Fibroblast of the conjunctiva (primary cell): ENCODE results near the gene SLC38A1.

Experiments
- DNase-seq: peaks from one replicate; pipeline ENCODE4 v3.0.0-alpha.2; 2010; ENCODE audit warnings: low read depth

Gene SLC38A1

DNA sequence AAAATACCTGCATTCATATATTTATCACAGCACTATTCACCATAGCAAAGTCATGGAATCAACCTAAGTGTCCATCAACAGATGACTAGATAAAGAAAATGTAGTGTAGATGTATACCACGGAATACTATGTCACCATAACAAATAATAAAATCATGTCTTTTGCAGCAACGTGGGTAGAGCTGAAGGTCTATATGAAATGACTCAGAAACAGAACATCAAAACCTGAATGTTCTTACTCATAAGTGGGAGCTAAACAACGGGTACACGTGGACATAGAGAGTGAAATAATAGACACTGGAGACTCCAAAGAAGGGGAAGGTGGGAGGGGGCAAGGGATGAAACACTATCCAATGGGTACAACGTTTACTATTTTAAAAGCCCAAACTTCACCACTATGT is 37.9 kb downstream of the SLC38A1 start:
- DNase-seq: no peak

DNA sequence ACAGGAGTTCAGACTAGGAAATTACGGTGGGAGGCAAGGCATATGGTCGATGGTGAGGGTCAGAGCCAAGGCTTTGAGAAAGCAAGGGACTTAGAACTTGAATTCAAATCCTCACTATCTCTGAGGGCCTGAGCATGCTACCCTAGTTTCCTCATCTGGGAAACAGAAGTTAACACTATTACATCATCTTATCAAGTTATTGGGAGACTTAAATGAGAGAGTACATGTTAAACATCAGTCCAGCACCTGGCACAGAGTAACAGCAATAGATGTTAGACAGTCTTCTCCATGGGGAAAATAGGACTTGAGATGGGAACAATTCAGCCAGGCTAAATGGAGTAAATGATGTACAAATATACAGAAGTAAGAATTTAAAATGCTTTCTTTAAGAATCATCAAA is 38.5 kb downstream of the SLC38A1 start:
- no peak for DNase-seq

DNA sequence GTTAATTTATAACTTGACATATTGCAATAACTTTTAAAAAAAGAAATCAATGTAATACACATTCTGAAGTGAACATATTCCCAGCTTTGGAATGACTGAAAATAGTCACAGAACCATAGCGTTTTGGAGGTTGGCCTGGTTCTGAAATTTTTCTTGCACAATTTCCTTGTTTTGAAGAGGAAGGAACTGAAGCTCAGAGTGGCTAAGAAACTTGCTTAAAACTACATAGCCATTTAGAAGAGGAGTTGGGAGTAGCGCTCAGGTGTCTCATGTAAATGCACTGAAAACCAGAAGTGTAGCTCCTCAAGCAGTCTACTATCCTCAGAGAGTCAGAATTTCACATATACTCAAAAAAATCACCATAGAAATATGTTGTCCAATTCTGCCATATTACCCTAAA is 41.2 kb downstream of the SLC38A1 start:
- no peak for DNase-seq

DNA sequence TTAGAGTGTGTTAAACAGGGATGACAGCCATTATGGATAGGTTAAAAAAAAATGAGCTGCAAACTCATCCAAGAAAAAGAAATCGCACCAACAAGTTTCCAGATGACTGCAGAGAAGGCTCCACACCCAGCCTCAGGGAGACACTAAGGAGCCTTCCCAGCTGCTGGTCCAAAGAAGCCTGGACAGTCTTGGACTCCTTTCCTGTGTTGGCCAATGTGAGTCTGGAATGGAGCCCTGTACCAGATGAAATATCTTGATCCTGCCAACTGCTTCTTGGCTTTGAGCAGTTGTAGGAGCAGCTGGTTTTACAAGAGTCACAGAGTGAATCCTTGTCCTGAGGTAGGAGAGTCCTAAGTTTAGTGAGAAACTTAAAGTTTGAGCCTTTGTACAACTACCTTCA is 44.5 kb downstream of the SLC38A1 start:
- peak; percentile 85 for DNase-seq

DNA sequence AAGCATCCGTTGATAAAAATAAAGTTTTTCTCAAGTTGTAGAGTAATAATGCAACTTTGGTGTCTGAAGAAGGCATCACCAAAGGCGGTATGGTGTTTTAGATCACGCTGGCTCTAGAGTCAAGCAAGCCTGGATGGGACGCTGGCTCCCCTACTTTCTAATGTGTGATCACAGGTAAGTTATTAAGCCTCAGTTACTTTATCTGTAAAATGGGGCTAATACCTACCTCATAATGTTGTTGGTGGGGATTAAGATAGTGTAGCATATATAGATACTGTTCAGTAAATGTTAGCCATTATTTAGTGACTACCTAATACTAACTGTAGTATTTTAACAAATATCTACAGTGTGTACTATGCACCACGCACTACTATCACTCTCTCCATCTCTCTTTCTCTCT is 45.8 kb downstream of the SLC38A1 start:
- DNase-seq: no peak

DNA sequence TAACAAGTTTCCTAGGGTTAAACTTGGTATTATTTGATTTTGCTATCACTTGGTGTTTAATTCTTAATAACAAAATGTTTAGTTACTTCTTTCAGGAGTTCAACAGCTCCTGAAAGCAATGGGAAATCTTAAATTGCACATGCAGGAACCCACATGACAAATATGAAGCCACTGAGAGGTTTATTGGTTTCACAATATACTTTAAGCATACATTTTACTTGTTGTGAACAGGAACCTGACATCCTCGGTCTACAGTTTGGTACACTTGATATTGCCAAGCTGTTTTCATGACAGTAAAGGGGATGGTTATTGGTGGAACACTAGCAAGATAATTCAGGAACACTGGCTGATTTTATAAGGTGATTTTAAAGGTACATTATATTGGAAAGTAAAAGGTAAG is 46.2 kb downstream of the SLC38A1 start:
- no peak for DNase-seq

DNA sequence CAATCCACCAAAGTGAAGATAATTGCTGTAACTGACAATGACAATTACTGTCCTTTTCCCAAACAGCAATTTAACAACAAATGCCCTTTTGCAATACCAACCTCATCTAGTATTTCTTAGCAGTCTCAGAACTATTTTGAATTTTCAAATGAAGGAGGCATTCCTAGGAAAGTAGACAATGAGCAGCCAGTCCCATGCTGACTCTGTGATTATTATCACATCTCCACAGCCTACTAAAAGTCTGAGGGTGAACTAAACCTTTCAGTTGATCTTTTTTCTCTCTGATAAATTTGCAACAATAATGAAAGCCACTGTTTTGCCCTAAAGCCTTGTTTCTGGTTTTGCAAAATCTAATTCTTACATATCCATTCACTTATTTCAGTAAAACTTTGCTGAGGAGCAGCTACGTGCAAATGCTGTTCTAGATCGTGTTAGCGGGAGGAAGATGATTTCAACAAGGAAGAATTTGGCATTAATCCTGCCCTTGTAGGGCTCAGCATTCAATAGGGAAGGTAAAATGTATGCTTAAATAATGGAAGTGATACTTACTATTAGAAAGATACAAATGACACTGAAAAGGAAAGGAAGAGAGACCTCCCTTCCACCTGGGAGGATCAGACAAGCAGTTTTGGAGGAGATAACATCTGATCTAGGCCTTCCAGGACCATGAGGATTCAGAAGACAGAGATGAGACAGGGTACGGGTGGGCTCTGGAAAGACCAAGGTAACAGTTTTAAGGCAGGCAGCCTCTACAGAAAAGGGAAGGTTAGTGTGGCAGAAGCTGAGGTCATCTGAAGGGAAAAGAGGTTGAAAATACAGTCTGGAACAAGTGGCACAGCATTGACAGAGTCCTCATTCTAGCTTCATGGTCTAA is 47.4 kb downstream of the SLC38A1 start:
- DNase-seq: no peak

DNA sequence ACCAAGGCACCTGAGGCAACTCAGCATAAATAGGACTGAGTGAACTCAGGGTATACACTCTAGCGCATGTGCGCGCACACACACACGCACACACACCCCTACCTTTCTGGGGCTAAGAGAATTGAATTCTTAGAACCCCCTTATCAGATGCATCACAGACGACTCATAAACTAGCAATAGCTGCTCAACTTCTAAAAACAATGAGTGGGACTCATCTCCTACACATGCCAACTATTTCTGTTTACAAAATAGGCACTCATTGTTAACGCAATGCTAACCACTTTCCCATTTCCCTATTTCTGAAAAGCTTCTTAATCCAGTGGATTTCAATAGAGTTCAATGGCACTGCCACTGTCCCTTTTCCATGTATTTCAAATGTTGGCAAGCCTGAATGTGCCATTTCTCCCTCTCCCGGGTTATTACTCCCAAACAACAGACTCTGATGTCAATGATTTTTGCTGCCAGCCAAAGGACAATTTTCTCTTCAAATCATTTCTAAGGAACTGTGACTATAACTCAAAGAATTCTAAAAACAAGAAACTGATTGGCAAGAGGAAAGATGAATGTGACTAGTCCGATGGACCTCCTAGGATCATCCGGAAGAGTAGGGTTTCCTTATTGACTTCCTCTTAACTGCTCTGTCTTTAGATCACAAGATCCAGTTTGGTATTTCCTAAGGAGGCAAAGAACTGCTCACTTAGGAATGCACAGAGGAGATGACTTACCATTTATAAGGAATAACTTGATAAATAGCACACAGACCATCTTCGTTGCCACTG is 48.8 kb downstream of the SLC38A1 start:
- peak; percentile 58 for DNase-seq

DNA sequence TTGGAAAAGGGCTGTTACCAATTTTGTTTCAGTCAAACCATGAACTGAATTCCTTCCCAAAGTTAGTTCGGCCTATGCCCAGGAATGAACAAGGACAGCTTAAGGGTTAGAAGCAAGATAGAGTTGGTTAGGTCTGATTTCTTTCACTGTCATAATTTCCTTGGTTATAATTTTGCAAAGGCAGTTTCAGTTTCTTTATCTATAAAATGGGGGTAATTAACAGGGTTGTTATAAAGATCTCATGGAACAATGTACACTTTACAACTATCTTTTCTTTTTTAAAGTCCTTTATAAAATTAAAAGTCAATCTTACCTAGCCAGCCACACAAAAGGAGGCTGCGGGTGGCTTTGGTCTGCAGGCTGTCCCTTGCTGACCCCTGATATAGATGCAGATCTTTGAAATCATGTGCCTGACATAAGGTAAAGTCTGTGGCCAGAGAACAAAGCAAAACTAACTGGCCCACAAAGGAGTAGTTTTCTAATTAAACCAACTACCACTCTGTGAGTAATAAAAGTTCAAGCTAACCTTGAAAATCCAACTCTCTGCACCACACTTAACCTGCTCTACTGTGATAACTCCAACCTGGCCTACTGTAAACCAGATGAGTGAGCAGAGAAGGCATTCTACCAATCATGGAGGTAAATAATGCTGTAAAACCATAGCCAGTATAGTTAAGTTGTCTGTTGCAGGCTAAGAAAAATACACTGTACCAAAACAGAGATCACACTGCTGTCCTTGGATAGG is 49.5 kb downstream of the SLC38A1 start:
- DNase-seq: no peak

DNA sequence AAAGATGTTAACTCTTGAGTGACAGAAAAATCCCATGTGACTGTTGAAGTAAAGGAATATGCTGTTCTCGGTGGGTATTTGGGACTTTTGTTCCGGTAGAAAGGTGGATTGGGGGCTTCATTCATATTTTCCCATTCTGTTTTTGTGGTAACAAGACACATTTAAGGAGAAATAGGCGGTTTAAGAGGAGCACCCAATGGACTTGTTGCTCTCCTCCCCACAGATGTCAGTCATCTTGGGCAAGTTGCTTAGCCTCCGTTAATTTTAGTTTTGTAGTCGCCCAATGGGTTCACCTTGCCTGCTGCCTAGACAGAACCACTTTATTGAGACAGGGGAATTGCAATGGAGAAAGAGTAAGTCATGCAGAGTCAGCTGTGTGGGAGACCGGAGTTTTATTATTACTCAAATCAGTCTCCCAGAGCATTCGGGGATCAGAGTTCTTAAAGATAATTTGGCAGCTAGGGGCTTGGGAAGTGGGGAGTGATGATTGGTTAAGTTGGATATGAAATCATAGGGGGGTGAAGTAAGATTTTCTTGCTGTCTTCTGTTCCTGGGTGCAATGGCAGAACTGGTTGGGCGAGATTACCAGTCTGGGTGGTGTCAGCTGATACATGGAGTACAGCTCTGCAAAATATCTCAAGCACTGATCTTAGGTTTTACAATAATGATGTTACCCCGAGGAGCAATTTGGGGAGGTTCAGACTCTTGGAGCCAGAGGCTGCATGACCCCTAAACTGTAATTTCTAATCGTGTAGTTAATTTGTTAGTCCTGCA is 50.3 kb downstream of the SLC38A1 start:
- no peak for DNase-seq

DNA sequence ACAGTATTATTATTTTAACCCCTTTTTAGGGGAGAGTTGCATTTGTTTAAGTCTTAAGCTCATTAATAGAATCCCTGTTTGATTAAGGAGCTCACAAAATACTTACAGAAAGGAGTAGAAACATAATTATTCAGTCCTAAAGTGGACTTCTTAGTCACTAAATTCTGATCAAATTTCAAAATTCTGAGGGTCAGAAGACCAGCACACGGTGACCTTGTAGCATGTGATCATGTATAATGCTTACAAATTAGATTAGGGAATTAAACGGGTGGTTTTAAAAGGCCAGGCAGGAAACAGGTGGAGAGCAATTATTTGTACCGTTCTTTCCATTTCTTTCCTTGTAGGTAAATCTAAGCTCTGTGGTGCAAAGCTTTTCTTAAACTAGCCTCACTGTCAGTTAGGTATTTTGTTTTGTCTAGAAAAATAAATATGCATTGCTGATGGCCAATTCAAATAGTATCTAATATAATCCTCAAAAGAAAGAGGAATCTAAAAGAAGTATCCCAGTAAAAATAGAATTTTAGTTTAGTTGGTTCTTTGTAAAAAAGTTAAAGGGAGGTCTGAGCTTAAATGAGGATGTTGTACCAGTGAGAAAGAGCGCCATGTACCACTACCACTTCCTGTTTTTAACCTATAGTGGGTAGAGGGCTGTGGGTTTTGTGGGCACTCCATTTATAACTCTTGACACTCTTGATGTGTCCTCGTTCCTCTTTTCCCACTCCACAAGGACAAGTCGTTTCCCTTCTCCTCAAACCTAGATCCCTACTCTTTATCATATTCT is 51.1 kb downstream of the SLC38A1 start:
- no peak for DNase-seq

DNA sequence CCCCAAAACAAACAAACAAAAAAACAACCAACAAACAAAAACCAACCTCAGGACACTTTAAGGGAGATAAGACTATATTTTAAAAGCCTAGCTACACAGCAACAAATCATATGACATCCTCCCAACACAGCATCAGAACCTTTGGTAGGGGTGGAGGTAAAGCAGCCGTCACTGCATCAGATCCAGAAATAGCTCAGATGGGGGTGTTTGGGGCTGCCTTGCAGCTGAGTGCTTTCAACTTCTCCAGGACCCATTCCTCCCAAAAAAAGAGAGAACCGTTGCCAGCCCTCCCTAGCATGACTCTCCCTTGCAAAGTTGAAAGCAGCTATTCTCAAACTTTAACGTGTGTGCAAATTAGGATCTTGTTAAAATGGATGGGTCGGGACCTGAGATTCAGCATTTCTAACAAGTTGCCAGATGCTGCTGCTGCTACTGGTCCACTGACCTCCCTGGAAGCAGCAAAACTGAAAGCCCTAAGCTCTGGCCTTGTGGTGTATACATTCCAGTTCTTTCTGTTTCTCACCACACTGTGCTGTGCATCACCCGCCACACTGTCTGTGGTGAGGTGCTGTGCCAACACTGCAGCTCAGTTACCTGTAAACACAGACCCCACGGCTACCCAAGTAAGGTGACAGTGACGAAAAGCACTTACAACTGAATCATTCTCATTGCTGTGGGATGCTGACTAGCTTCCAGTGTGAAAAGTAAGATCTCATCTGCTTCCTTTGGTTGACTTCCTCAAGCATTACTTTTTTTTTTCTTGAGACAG is 54.0 kb downstream of the SLC38A1 start:
- no peak for DNase-seq

DNA sequence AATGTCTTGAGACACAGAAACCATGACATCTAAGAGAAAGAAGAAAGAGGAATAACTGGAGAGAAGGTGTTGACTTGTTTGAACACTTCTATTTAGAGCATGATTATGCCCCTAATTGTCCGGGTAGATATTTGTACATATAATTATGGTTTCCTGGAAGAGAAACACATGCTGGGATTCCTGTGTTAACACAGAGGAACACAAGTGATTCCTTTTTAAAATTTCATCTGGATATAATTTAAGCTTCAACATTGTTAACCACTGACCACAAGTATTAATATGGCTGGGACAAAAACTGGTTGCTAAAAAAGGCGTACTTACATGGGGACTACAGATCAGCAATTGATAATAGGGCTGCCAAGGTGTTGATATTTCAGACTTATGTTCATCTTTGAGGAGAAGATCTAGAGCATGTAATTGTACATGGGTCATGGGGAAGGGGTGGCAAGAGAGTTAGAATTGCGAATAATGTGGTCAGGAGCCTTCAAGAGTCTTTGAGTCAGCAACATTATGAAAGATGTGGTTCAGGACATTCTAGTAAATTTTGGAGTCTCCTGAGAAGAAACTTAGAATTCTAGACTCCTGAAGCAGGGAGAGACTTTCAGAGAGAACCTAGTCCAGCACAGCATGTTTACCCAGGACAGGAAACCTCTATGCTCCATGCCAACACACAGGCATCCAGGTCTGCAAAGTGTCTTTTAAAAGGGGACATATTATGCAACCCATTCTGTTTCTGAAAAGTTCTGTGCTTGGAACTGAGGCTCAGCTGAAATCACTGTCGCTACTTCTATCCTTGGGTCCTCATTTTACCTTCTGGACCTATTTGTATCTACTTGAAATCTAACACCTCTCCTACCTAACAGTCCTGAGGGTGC is 56.5 kb downstream of the SLC38A1 start:
- DNase-seq: no peak

DNA sequence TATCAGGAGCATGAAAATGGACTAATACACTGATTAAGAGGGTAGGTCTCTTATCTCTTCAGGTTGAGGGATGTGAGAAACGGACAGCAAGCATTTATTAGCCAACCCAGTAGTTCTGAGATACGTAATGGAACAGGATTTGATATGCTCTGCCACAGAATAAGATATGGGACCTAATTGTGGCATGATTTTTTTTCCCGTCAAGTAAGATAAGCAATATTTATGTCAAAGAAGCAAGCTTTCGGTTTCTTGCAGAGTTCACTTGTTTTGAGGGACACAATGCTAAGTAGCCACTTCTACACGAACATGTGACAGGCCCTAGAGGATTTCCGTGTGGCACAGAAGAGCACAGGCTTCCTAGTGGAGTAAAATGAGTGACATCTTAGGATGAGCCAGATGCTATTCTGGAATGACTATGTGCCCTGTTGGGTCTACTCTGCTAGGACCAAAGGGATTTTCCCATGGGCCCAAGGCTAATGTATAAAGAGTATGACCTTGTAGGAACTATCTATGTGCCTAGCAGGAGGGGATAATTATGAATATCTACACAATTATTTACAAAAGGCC is 57.9 kb downstream of the SLC38A1 start:
- no peak for DNase-seq

DNA sequence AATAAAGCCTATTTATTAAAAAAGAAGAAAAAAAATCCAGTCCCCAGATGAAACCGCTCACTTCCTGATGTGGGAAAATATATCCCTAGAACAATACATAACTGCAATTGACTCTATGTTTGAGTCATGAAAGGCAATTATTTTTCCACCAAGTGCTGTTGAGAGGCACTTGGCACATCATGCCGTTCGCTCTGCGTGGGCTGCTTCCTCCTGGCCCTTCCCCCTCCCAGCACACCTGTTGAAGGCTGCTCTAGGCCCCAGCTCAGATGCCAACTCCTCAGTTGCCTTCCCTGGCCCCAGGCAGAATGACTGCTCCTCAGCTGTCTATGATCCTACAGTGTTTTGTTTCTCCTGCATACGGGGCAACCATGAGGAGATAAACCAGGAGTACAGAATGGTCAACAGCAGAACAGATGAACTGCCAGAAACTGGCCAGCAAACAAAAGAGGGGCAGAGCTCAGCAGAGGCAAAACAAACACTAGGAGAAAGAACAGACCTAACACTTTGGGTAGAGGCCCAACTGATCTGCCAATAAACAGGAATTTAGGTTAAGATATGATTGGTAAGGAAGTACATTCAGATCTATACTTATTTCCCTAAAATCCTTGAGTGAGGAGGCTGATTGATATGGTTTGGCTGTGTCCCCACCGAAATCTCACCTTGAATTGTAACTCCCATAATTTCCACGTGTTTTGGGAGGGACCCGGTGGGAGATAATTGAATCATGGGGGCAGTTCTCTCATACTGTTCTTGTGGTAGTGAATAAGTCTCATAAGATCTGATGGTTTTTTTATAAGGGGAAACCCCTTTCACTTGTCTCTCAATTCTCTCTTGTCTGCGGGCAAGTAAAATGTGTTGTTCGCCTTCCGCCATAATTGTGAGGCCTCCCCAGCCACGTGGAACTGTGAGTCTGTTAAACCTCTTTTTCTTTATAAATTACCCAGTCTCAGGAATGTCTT is 58.6 kb downstream of the SLC38A1 start:
- DNase-seq: no peak

DNA sequence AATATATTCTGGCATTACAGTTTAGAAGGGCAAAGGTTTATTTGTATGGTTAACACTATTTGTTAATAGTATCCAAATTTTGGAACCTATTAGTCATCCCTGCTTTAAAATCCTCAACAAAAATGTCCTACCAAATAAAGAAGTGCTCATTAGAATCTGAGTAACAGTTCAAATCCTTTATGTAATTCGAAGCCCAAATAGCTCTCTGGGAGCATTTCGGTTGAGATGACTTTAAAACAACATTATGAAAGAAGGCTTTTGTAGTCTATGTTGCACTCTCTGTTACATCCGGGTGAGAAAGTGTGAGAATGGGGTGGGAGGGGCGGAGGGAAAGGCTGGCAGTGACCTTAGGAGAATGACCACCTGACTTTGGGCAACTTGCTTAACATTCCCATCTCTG is 59.7 kb downstream of the SLC38A1 start:
- DNase-seq: peak; percentile 22

DNA sequence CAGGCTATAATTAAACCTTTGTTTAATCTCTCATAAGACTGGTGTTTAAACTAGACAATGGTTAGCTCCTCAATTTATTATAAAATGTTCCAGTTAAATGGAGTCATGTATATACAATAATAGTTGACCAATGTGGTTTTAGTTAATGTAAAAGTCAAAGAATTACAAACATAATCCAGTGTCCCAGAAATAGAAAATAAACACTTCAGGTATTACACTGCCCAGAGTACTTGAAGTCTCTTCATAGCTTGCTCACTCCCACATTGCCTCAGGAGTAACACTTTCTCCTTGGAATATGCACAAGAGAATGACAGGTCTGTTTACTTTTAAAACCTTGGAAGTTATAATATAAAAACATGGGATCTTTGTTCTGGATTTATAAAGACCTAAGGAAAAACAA is 60.5 kb downstream of the SLC38A1 start:
- DNase-seq: no peak

DNA sequence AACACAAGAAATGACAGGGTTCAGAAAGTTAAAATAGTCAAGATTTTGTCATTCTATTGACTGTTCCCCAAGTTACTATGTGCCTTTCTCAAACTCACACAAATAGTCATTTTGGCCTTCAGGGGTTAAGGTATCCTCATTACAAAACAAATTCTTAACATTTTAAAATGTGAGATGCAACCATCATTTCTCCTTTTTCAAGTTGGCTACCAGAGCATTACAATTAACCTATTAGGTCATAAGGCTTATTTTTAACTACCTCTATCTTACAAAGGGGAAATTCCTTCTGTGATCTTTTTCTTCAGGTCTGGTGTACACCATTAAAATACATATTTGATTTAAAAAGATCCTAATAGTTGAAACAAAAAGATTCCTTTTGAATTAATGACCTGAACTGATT is 61.2 kb downstream of the SLC38A1 start:
- no peak for DNase-seq
